Left ventricle myocardium inferior (tissue), 1 donor: ENCODE measurements around the gene RNF17. TPM values are rescaled to one million over a fixed set of nuclear protein-coding genes. Genes with fewer than 3 reads are reported as not detected.
"Not testable (repeated sequence)": the region's sequence is repeated elsewhere in the genome, so short reads cannot be mapped to it uniquely, and the experiment has no call there.

ENCODE experiments used
- DNase-seq: peaks from one replicate; pipeline ENCODE4 v3.0.0-alpha.2; 2020
- H3K27ac ChIP-seq: fragments of 200-600 bp; replicated peaks from 2 replicates; pipeline ENCODE4 v1.8.0; 2021
- H3K27me3 ChIP-seq: fragments of 200-600 bp; 2 replicates; pipeline ENCODE4 v1.8.0; 2021; ENCODE audit warnings: low read depth
- H3K36me3 ChIP-seq: fragments of 200-600 bp; 2 replicates; pipeline ENCODE4 v1.8.0; 2021
- H3K4me1 ChIP-seq: fragments of 200-600 bp; 2 replicates; pipeline ENCODE4 v1.8.0; 2021
- H3K4me3 ChIP-seq: fragments of 200-600 bp; 2 replicates; pipeline ENCODE4 v1.8.0; 2021; ENCODE audit warnings: mild to moderate bottlenecking, moderate library complexity
- H3K9me3 ChIP-seq: fragments of 200-600 bp; replicated peaks from 2 replicates; pipeline ENCODE4 v1.8.0; 2021
- intact Hi-C: fragments of 100-400 bp; cut with micrococcal nuclease; formaldehyde crosslinking; loops from one replicate; pipeline ENCODE4 v1.11.0; 2022
- total RNA-seq: library from RNA; stranded (reverse); fragmentation: NEBNext Ultra II Directional; extraction: Animal tissue kit (Norgen Biotek cat#: 25700); gene quantifications from one replicate; pipeline ENCODE4 v1.2.1, GENCODE V29; 2021
- TF ChIP-seq, protein P1 (sequence below): fragments of 200-600 bp; IDR thresholded peaks from 2 replicates; pipeline ENCODE4 v1.8.0; 2021; ENCODE audit warnings: antibody characterized with exemption, mild to moderate bottlenecking, borderline replicate concordance
- donor health status: DM: no; HTN: yes; CAD: no; lungs with severe emphysema.

RNF17 gene
- total RNA-seq, 1 donor from 2014 or later, result not detected

DNA sequence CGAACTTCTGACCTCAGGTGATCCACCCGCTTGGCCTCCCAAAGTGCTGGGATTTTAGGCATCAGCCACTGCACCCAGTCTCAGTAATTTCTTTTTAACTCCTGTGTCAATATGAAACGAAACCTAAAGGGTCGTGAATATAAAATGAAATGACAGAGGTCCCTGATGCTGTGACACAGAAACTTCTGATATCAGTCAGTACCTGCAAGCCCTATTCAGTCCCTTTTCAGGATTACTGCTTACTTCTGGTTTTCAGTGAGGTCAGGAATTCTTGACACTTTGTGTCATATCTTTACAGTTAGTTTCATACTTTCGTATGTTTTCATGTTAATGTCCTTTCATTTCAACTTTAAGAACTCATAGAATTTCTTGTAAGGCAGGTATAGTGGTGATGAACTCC lies 58.7 kb downstream of the RNF17 start:
- intact Hi-C loops, result no loop called here
- TF ChIP-seq, protein P1, sequence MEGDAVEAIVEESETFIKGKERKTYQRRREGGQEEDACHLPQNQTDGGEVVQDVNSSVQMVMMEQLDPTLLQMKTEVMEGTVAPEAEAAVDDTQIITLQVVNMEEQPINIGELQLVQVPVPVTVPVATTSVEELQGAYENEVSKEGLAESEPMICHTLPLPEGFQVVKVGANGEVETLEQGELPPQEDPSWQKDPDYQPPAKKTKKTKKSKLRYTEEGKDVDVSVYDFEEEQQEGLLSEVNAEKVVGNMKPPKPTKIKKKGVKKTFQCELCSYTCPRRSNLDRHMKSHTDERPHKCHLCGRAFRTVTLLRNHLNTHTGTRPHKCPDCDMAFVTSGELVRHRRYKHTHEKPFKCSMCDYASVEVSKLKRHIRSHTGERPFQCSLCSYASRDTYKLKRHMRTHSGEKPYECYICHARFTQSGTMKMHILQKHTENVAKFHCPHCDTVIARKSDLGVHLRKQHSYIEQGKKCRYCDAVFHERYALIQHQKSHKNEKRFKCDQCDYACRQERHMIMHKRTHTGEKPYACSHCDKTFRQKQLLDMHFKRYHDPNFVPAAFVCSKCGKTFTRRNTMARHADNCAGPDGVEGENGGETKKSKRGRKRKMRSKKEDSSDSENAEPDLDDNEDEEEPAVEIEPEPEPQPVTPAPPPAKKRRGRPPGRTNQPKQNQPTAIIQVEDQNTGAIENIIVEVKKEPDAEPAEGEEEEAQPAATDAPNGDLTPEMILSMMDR, result no peak

DNA sequence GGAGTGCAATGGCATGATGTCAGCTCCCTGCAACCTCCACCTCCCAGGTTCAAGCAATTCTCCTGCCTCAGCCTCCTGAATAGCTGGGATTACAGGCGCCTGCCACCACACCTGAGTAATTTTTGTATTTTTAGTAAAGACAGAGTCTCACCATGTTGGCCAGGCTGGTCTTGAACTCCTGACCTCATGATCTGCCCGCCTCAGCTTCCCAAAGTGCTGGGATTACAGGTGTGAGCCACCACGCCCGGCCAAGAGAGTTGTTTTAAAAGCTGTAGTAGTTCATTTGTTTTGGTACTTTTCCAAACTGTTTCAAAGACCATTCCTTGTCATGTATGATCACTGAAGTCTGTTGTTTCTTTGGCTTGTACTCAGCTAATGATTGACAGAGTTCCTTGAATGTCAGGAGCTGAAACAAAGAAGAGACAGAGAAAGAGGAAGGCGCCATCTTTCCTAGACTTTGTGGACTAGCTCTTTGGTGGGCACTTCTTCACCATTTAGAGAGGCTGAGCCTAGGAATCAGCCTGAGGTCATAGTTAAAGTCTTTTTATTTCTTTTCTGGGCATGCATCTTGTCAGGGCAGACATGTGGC lies 59.2 kb downstream of the RNF17 start:
- H3K9me3 ChIP-seq, result peaks cover 18% of the 10 kb centered on the region
- intact Hi-C loops, DNase-seq, H3K4me1 ChIP-seq, H3K27ac ChIP-seq, H3K4me3 ChIP-seq, H3K36me3 ChIP-seq: not testable (repeated sequence)
- H3K27me3 ChIP-seq, result peaks cover 32% of the 10 kb centered on the region

More for the DNA sequence above, 58.7 kb downstream of the RNF17 start:
- Histone ChIP-seq H3K27ac (no peak overlapping the region), H3K4me1 (no peaks in the 10 kb centered on the region), H3K36me3 (no peaks in the 10 kb centered on the region), H3K27me3 (peaks cover 32% of the 10 kb centered on the region), H3K4me3 (no peak overlapping the region), H3K9me3 (peaks cover 18% of the 10 kb centered on the region)
- DNase-seq, result no peak

DNA sequence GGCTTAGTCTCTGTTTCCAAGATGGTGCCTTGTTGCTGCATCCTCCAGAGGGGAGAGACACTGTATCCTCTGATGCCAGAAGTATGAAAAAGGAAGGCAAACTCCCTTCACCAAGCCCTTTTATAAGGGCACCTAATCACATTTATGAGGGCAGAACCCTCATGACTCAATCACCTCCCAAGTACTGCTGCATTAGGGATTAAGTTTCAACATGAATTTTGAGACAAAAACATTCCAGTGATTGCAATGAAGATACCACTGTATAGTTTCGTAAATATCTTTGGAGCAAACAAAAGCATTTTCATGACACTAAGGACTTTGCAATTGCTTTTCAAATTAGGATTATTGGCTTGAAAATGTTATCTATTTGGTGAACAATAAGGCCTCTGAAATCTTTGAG lies 63.8 kb downstream of the RNF17 start:
- no peak overlapping the region for H3K4me3 ChIP-seq
- H3K27me3 ChIP-seq, result peaks cover 36% of the 10 kb centered on the region
- intact Hi-C loops, result no loop called here
- H3K4me1 ChIP-seq, result no peaks in the 10 kb centered on the region
- no peaks in the 10 kb centered on the region for H3K36me3 ChIP-seq
- H3K9me3 ChIP-seq, result no peaks in the 10 kb centered on the region
- no peak for DNase-seq
- H3K27ac ChIP-seq, result no peak overlapping the region
- TF ChIP-seq, protein P1, result no peak

DNA sequence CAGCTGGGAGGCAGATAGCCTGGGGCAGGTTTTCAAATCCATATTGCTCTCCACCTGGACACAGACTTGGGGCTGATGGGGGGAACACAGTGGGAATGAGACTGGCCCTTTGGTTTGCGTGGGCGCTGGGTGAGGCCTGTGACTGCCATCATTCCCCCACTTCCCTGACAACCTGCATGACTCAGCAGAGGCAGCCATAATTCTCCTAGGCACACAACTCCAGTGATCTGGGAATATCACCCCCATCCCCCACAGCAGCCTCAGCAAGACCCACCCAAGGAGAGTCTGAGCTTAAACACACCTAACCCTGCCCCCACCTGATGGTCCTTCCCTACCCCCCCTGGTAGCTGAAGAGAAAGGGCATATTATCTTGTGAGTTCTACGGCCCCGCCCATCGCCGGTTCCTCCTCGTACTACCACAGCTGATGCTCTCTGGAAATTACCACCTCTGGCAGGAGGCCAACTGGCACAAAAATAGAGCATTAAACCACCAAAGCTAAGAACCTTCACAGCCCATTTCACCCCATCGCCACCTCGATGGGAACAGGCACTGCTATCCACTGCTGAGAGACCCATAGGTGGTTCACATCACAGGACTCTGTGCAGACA lies 71.0 kb downstream of the RNF17 start:
- Histone ChIP-seq H3K27me3 (peaks cover 24% of the 10 kb centered on the region), H3K36me3 (no peaks in the 10 kb centered on the region), H3K27ac (no peak overlapping the region), H3K4me3 (no peak overlapping the region), H3K4me1 (no peaks in the 10 kb centered on the region), H3K9me3 (no peaks in the 10 kb centered on the region)
- intact Hi-C loops, result no loop called here
- DNase-seq, result no peak
- TF ChIP-seq, protein P1, result no peak

DNA sequence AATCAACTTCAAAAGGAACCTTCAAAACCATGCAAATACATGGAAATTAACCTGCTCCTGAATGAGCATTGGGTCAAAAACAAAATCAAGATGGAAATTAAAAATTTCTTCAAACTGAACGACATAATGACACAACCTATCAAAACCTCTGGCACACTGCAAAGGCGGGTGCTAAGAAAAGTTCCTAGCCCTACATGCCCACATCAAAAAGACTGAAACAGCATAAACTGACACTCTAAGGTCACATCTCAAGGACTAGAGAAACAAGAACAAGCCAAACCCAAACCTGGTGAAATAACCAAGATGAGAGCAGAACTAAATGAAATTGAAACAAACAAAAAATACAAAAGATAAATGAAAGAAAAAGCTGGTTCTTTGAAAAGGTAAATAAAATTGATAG lies 73.6 kb downstream of the RNF17 start:
- H3K27me3 ChIP-seq, H3K36me3 ChIP-seq, H3K4me3 ChIP-seq, H3K27ac ChIP-seq, H3K4me1 ChIP-seq, DNase-seq, H3K9me3 ChIP-seq, intact Hi-C loops: not testable (repeated sequence)

GRCh38 chr13:24842549-24843274 lies 78.7 kb downstream of the RNF17 start:
- H3K4me3 ChIP-seq, result no peak overlapping the region
- TF ChIP-seq, protein P1, result no peak
- H3K36me3 ChIP-seq, result no peaks in the 10 kb centered on the region
- no peaks in the 10 kb centered on the region for H3K27me3 ChIP-seq
- no peaks in the 10 kb centered on the region for H3K9me3 ChIP-seq
- H3K4me1 ChIP-seq, result no peaks in the 10 kb centered on the region
- DNase-seq, result no peak
- intact Hi-C loops, result no loop called here
- no peak overlapping the region for H3K27ac ChIP-seq
